Measurements from ENCODE around the gene ARID3A. TPM values are rescaled to one million over a fixed set of nuclear protein-coding genes. Genes with fewer than 3 reads are reported as not detected.

ARID3A gene
- total and polyA plus RNA-seq, 9 donors = 1.1 to 8.1 (median 4.5) TPM

DNA sequence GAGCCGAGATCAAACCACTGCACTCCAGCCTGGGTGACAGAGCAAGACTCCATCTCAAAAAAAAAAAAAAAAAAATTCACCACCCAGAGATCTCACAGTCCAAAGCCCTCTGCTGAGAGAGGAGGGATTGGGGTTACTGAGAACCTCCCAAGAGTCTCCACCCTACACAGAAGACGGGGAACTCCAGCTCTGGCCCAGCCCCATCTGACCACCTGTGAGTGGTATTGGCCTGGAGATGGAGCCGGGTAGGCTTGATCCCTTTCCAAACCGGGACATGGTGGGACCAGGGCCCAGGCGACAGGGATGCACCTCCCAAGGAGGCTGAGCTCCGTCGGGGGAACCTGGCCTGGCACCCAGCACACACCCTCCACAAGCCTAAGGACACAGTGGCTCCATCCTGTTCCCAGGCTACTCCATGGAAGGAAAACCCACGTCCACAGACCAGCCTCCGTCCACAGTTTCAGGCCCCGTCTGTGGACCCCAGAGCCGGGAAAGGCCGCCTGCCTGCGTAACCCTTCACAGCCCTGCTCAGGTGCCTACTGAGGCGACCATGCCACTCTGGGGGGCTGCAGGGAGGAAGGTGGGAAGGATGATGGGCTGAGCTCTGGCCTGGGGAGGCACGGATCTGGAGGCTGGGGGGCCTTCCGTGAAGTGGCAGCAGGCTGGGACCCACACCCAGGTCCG lies 93.2 kb downstream of the ARID3A start:
- H3K27ac ChIP-seq = no peak overlapping the region
- WGBS, 3 donors = 36 to 46% (median 39%) methylated on average over 17 of the region's 17 CpGs
- TF ChIP-seq, protein P1, sequence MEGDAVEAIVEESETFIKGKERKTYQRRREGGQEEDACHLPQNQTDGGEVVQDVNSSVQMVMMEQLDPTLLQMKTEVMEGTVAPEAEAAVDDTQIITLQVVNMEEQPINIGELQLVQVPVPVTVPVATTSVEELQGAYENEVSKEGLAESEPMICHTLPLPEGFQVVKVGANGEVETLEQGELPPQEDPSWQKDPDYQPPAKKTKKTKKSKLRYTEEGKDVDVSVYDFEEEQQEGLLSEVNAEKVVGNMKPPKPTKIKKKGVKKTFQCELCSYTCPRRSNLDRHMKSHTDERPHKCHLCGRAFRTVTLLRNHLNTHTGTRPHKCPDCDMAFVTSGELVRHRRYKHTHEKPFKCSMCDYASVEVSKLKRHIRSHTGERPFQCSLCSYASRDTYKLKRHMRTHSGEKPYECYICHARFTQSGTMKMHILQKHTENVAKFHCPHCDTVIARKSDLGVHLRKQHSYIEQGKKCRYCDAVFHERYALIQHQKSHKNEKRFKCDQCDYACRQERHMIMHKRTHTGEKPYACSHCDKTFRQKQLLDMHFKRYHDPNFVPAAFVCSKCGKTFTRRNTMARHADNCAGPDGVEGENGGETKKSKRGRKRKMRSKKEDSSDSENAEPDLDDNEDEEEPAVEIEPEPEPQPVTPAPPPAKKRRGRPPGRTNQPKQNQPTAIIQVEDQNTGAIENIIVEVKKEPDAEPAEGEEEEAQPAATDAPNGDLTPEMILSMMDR (IDR thresholded peaks at IDR 0.05) = no peak
- TF ChIP-seq POLR2A (IDR thresholded peaks at IDR 0.05) (no peak), EP300 (IDR thresholded peaks at IDR 0.05) (no peak)
- H3K36me3 ChIP-seq = no peaks in the 10 kb centered on the region
- peaks cover 33% of the 10 kb centered on the region for H3K4me1 ChIP-seq (ENCODE audit: insufficient read depth)
- peak overlapping the region; percentile 97 for H3K4me3 ChIP-seq
- no peak for DNase-seq
- no peaks in the 10 kb centered on the region for H3K9me3 ChIP-seq
- intact Hi-C loops (cut with DNase I) = loop anchor here in 2 of 4 donors (5.0 to 10.0 kb wide), 2 partner anchors 78 to 166 kb away; partner anchors contain the start of gene POLR2E (in 1 of the 2)
- H3K27me3 ChIP-seq = no peaks in the 10 kb centered on the region

DNA sequence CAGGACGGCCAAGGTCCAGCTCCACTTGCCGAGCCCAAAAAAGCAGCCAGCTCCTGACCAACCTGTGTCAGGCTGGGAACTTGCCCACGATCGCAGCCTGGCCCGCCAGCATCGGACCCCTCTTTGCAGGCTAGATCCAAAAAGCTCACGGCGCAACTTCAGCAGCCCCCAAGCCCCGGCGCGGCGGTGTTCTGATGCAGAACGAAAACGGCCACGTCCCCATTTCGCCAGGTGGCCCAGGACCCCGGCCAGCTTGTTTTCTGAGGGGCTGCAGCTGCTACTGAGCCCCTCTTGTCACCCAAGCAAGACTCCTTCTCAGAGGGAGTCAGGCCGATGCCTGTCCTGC lies 93.8 kb downstream of the ARID3A start:
- peak overlapping the region; percentile 97 for H3K4me3 ChIP-seq
- H3K36me3 ChIP-seq = no peaks in the 10 kb centered on the region
- H3K4me1 ChIP-seq (ENCODE audit: insufficient read depth) = peaks cover 33% of the 10 kb centered on the region
- no peak for TF ChIP-seq EP300 (IDR thresholded peaks at IDR 0.05)
- no peak for TF ChIP-seq POLR2A (IDR thresholded peaks at IDR 0.05)
- TF ChIP-seq, protein P1 (IDR thresholded peaks at IDR 0.05) = no peak
- H3K27ac ChIP-seq = no peak overlapping the region
- DNase-seq = no peak
- 33 to 54% (median 45%) methylated on average over 14 to 18 of the region's 18 CpGs for whole genome bisulfite sequencing, 3 donors
- no peaks in the 10 kb centered on the region for H3K27me3 ChIP-seq
- intact Hi-C loops (cut with DNase I) = loop anchor here in 2 of 4 donors (5.0 to 10.0 kb wide), 2 partner anchors 78 to 165 kb away; partner anchors contain the start of gene POLR2E (in 1 of the 2)
- H3K9me3 ChIP-seq = no peaks in the 10 kb centered on the region

DNA sequence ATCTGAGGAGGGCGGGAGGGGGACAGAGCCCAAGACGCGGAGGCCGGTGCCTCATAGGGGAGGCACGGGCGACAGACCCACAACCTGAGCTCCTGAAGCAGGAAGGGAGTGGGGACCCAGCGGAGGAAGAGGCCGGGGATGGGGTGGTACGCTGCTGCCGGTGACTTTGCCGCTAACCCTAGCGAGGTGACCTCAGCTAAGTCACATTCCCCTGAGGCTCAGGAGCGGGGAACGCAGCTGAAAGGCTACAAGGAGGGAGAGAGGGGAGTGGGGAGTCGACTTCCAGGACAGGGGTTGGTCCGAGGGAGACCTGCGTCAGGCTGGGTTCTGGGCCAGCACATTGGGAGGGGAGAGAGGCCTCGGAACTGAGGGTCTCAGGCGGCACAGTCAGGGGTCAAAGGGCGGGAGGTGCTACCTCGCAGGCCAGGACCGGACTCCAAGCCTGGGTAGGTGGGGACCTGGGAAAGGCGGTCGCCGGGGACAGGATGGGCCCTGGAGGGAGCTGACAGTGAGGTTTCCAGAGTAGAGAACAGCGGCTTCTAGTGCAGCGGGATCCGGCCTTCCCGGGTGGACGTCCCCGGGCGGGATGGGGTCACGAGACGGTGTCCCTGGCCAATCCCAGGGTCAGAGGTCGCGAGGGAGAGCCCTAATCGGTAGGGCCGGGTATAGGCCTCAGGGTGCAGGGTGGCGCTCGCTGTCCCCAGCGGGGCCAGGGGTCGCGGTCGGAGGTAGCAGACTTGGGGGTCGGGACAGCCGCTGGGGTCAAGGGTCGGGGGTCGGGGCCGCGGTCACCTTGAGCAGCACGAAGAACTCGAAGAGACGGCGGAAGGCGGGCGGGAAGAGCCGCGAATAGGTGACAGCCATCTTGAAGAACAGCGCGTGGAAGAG lies 94.4 kb downstream of the ARID3A start:
- 2 to 3% (median 2%) methylated on average over 60 of the region's 60 CpGs for WGBS, 3 donors
- H3K4me3 ChIP-seq = peak overlapping the region; percentile 97

More for the DNA sequence above, 94.4 kb downstream of the ARID3A start:
- peak overlapping the region; percentile 61 to 96 for H3K27ac ChIP-seq
- DNase-seq = peak; percentile 60 to 79 (median 78)
- no peaks in the 10 kb centered on the region for H3K27me3 ChIP-seq
- H3K36me3 ChIP-seq = no peaks in the 10 kb centered on the region
- peaks cover 33% of the 10 kb centered on the region for H3K4me1 ChIP-seq (ENCODE audit: insufficient read depth)
- intact Hi-C loops (cut with DNase I) = loop anchor here in 3 of 4 donors (5.0 to 10.0 kb wide), 4 partner anchors 77 to 225 kb away; partner anchors contain the start of genes ATP5F1D (in 1 of the 3), GPX4 (in 1 of the 3), MIDN (in 1 of the 3) and POLR2E (in 1 of the 3)
- TF ChIP-seq EP300 (IDR thresholded peaks at IDR 0.05) (no peak), POLR2A (IDR thresholded peaks at IDR 0.05) (no peak)
- TF ChIP-seq, protein P1 (IDR thresholded peaks at IDR 0.05) = no peak
- no peaks in the 10 kb centered on the region for H3K9me3 ChIP-seq
